Measurements from ENCODE around the gene ADGRB3.

The ADGRB3 gene

DNA sequence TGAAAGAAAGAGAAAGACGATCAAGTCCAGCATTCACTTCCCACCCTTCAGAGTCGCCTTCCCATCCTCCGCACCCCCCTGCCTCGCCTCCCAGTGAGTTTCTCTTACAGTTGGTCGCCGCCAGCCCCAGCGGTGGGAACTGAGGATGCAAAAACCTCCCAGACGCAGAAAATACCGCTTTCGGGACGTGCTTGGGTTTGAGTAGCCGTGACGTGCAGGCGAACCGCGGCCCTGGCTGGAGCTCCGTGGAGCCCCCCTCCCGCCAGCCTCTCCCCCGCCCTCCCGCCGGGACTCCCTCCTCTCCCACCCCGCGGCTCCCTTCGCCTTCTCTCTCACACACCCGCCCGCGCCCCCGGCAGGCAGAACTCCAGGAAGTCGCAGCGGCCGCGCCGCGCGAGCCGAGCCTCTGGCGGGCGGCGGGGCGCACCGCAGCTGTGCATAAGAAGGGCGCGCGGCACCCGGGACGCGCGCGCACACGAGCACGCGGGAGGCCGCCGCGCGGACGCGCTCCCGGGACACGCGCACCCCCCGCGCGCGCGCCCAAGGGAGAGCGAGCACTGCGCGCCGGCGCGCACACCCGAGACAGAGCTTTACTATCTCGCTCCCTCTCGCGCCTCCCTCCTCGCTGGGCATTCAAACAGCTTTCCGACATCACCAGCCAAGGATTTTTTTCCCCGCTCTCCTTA is at the start of gene ADGRB3:
TSS of gene ADGRB3 (plus strand) at position 557 of the 686 bp plus-strand sequence. CDS start 3,394 bp downstream, outside the sequence.
- DNase-seq, result peak; percentile 70 to 99 (median 92)

GRCh38 chr6:68593558-68593957 is 41.5 kb upstream of the ADGRB3 start:
- DNase-seq, result no peak

DNA sequence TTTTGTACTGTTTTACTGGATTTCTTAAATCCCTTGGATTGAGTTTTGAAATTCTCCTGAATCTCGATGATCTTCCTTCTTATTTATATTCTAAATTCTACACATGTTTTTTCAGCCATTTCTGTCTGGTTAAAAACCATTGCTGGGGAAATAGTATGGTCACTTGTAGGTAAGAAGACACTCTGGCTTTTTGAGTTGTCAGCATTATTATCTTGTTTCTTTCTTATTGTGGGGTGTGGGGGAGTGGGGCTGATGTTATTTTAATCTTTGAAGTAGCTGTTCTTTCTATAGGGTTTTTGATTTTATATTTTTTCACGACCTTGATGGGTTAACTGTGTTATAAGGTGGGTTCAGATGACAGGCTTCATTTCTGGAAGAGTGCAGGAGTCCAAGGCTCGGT is 37.4 kb upstream of the ADGRB3 start:
- no peak for DNase-seq

GRCh38 chr6:68615938-68616337 is 19.1 kb upstream of the ADGRB3 start:
- no peak for DNase-seq

- no peak for DNase-seq
Measured at GRCh38 chr6:68625998-68626397, 9.1 kb upstream of the ADGRB3 start.

DNA sequence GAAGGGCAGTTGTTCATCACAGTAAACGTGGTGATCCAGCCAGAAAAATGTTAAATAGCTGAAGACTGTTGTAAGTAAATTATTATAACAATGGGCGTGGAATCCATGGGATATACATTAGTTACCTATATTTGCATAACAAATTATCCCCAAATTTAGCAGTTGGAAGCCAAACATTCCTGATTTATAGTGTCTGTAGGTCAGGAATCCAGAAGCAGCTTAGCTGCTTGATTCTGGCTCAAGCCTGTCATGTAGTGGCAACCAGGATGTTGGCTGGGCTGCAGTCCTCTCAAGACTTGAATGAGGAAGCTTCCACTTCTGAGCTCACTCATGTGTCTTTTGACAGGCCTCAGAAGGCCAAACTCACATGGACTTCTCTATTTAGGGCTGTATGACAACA is 6.9 kb upstream of the ADGRB3 start:
- DNase-seq, result no peak

DNA sequence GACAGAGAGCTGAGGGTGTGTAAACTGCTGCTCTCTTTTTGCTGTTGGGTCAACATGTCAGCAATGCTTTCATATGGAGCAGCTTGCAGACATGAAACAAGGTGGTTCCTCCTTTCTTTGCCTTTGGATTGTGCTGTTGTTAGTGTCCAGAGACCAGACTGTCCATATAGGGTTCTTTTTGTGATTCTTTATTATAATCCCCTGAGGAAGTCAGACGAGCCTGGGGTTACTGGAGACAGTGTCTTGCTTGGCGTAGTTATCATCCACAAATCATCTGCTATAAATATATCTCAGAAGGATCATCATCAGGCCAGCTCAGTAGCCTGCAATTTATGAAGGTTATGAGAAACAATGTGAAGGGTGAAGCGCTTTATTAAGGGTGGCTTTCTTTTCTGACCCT is 2.3 kb upstream of the ADGRB3 start:
- no peak for DNase-seq

DNA sequence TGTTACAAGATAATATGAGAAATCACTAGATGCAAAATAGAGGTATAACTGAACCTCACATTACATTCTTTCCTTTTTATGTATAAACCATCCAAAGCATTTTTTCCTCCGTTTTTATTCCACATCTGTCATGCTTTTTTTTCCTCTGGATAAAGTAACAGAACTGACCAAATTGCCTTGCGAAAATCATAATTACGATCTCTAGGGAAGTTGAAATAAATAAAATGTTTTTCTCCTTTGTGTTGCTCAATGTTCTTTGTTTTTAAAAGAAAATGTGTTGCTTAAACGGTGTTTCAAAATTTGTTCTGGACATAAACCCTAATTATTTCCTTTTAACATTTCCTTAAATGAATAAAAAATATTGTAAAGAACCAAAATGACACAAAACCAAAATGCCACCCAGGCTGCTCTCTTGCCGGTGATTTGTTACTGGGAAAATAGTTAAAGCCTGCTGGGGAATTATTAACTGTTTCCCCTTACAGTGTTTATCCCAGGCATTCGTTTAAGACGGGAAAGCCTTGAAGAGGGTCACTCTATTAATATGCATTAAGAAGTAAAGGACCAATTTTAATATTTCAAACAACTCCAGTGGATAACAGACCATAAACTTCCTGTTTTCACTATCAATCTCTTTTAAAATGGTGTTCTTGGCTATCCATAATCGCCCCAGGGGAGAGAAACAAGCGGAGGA is 1.7 kb upstream of the ADGRB3 start:
- no peak for DNase-seq

GRCh38 chr6:68633972-68634725 is 933 bp upstream of the ADGRB3 start:
- peak in 3 of 56 donors; percentile 67 to 73 (median 69) for DNase-seq

- no peak for DNase-seq
Measured at GRCh38 chr6:68635412-68635705, 277 bp downstream of the ADGRB3 start.

GRCh38 chr6:68635706-68636513 is 828 bp downstream of the ADGRB3 start:
- peak in 24 of 56 donors; percentile 14 to 68 (median 48) for DNase-seq

- peak in 1 of 56 donors; percentile 4 for DNase-seq
Measured at GRCh38 chr6:68636666-68637065, 1.6 kb downstream of the ADGRB3 start.

DNA sequence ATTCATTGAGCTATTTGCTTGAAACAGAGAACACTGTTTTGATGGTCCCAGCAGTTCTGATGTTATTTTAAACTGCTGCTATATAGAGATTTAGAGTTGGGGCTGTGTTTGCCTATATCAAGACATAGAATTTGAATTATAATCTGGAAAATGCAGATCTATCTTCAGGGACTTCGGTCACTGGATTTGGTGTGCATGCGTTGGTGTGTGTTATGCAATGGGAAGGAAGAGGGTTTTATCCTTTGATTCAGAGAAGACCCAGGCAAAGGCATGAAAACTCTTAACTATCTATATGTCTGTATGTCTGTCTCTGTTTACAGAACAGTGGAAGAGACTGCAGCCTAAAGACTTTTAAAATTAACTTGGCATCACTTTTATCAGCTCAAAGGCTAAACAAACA is 2.0 kb downstream of the ADGRB3 start:
- no peak for DNase-seq

GRCh38 chr6:68637782-68638181 is 2.7 kb downstream of the ADGRB3 start:
- DNase-seq, result no peak

DNA sequence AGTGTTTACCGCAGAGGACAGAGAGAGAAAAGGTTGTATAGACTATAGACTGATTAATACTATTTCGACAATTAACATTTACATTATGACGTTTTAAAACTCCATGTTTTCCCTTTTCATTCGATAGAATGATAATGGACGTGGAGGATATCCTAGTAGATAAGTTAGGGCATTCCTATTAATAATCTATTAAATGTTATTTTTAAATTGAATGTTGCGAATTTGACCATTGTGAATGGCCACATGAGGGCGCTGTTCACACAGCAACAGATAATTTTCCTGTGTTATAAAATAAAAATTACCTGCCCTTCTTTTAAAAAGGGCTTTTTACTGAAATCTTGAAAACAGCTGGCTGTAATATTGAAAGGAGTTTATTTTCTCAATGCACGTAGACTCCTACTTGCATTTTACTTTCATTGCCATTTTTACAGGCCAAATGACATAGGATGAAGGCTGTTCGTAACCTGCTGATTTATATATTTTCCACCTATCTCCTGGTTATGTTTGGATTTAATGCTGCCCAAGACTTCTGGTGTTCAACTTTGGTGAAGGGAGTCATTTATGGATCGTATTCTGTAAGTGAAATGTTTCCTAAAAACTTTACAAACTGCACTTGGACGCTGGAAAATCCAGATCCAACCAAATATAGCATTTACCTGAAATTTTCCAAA is 3.3 kb downstream of the ADGRB3 start:
- peak in 10 of 56 donors; percentile 11 to 72 (median 32) for DNase-seq

DNA sequence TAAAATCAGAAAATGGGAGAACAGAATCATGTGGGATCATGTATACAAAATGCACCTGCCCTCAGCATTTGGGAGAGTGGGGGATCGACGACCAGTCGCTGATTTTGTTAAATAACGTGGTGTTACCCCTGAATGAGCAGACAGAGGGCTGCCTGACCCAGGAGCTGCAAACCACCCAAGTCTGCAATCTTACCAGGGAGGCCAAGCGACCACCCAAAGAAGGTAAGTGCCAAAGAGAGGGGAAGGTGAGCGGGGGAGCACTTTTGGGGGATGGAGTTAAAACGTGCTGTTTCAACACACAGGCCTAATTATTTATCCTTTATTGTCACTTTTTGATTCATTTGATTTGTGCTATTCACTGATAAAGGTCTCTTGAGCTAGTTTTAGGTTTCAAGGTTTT is 4.1 kb downstream of the ADGRB3 start:
- peak in 3 of 56 donors; percentile 11 to 25 (median 23) for DNase-seq

GRCh38 chr6:68639826-68640490 is 4.9 kb downstream of the ADGRB3 start:
- DNase-seq, result peak in 7 of 56 donors; percentile 24 to 75 (median 53)

DNA sequence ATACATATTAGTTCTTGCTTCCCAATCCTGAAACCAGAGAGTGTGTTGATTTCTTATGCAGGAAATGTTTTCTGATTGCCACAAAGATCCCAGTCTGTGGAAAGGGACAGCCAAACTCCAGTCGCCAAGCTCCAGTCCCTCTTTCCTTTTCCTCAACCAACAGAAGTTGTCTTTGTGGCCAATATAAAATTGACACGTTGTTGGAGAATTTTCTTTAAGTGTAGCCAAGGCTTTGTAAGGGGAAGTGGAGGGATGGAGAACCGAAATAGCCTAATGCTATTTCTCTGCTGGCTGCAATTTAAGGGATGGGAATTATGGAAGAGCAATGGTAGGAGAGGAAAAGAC is 5.4 kb downstream of the ADGRB3 start:
- DNase-seq, result peak in 1 of 56 donors; percentile 20

GRCh38 chr6:68641172-68641571 is 6.1 kb downstream of the ADGRB3 start:
- no peak for DNase-seq

GRCh38 chr6:68642081-68642480 is 7.0 kb downstream of the ADGRB3 start:
- no peak for DNase-seq
